KBM-7 (cell line): ENCODE measurements around the gene TNRC18.
"Not testable (repeated sequence)": the region's sequence is repeated elsewhere in the genome, so short reads cannot be mapped to it uniquely, and the experiment has no call there.

Experiments used
- DNase-seq: peaks from one replicate; pipeline ENCODE4 v3.0.0-alpha.2; 2015
- in situ Hi-C: fragments of 300-500 bp; cut with MboI; formaldehyde crosslinking; loops from 2 replicates; pipeline ENCODE4 v1.14.3; 2020; ENCODE audit warnings: low sequenced_read_pairs, low pct_unique_long_range_greater_than_20kb, mixed read lengths

TNRC18 gene

GRCh38 chr7:5423306-5423975, at the start of gene TNRC18:
TSS of gene TNRC18 (minus strand) at chr7:5423834. CDS start at chr7:5421246, 2,588 bp downstream.
- DNase-seq, result no peak

DNA sequence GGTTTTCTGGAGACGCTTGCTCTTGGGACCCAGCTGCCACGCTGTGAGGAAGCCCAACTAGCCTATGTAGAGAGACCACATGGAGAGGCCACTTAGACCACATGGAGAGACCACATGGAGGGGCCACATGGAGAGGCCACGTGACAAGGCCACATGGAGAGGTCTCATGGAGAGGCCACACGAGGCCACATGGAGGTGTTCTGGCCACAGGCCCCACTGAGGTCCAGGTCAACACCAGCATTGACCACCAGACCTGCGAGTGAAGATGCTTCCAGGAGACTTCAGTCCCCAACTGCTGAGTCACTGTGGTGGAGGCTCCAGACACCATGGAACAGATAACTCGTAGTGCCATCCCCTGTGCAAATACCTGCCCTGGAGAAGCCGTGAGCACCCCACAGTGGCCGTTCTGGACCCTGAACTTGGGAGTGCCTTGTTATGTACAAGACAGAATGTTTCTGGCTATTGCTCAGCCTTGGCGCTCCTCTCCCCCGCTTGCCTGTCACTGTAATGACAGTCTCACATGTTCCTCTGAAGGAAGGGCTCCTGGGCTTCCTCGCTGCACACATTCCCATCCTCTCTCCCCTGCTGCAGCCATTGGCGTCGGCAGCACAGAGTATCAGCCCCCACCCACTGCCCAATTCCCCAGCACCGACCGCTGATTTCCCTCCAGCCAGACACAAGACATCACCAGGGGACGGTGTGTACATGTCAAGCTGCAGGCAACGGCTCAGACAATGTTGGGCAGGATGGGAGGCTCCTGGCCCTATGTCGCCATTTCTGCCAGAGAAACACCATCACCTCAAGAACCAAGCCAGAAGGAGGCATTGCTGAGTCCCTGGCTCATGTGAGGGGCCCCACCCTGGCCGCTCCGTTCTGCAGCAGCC, 49.0 kb upstream of the TNRC18 start:
- in situ Hi-C loops, result no loop called here
- peak; percentile 81 for DNase-seq

More at GRCh38 chr7:5423306-5423975, at the start of gene TNRC18:
- in situ Hi-C loops, result no loop called here

DNA sequence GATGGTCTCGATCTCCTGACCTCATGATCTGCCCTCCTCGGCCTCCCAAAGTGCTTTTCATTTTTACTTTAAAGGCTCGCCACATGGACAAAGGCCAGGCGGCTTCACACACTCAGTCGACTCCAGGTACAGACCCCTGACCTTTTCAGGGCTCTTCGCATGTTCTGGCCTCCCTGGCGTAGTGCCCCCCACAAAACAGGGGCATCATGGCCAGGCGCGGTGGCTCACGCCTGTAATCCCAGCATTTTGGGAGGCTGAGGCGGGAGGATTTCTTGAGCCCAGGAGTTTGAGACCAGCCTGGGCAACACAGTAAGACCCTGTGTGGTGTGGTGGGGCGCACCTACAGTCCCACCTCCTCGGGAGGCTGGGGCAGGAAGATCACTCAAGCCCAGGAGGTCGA, 48.0 kb upstream of the TNRC18 start:
- DNase-seq, in situ Hi-C loops: not testable (repeated sequence)

GRCh38 chr7:5470816-5471215, 47.2 kb upstream of the TNRC18 start:
- no peak for DNase-seq
- in situ Hi-C loops, result no loop called here

- DNase-seq, result no peak
- in situ Hi-C loops, result no loop called here
Observed at GRCh38 chr7:5470167-5470532, 46.5 kb upstream of the TNRC18 start.

DNA sequence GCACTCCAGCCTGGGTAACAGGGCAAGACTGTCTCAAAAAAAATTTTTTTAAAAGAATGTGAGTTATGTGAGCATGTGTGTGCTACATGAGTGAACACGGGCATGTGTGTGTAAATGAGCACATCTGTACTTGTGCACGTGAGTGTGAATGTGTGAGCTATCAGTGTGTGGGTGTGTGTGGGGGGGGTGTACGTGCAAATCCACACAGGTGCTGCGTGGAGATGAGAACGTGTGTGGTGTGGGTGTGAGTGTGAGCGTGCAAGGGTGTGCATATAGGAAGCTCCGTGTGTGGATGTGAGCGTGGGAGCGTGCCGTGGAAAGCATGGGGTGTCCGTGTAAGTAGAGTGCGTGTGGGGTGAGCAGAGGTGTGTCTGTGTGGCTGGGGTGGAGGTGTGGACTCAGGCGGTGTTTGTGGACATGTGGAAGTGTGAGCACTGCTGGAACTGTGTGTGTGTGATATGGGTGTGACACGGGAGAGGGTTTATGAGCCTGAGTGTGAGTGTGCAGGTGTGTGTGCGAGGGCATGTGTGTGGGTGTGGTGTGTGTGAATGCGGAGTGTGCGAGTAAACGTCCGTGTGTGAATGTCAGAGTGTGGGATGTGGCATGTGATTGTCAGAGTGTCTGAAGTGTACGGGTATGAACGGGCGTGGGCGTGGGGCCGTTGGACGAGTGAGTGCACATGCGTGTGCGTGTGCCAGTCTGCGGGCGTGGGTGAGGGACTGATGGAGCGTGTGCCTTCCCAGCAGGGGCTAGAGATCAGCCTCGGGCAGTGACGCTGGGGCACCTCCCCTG, 45.9 kb upstream of the TNRC18 start:
- in situ Hi-C loops, result no loop called here
- DNase-seq, result no peak

GRCh38 chr7:5467645-5468044, 44.0 kb upstream of the TNRC18 start:
- in situ Hi-C loops, result no loop called here
- DNase-seq, result no peak

- no peak for DNase-seq
- in situ Hi-C loops, result no loop called here
Observed at GRCh38 chr7:5466551-5466950, 42.9 kb upstream of the TNRC18 start.

DNA sequence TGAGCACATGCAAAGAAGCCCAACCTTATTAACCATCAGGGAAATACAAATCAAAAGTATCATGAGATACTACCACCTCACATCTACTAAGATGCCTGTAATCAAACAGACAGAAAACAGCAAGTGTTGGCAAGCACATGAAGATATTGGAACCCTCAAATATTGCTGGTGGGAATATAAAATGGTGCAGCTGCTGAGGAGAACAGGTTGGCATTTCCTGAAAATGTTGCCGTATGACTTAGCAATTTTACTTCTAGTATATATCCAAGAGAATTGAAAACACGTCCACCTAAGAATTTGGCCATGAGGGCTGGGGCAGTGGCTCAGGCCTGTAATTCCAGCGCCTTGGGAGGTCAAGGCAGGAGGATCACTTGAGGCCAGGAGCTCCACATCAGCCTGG, 39.4 kb upstream of the TNRC18 start:
- in situ Hi-C loops, result no loop called here
- no peak for DNase-seq

DNA sequence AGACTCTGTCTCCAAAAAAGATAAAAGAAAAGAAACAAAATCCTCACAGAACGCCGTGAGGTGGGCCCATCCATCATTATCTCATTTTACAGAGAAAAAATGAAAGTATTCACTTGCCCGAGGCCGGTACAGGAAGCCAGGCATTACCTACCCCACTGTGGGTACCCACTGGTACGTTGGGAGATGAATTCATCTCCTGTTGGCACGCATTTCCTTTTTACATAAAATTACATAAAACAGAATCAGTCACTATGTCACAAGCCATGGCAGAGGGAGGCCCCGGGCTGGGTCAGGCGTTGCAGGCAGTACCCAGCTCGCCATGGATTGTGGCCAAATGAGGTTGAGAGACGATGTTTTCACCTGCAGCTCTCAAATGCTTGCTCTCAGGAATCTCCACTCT, 38.6 kb upstream of the TNRC18 start:
- in situ Hi-C loops, result no loop called here
- peak; percentile 54 for DNase-seq

GRCh38 chr7:5458921-5459480, 35.4 kb upstream of the TNRC18 start:
- in situ Hi-C loops, result no loop called here
- DNase-seq, result no peak

DNA sequence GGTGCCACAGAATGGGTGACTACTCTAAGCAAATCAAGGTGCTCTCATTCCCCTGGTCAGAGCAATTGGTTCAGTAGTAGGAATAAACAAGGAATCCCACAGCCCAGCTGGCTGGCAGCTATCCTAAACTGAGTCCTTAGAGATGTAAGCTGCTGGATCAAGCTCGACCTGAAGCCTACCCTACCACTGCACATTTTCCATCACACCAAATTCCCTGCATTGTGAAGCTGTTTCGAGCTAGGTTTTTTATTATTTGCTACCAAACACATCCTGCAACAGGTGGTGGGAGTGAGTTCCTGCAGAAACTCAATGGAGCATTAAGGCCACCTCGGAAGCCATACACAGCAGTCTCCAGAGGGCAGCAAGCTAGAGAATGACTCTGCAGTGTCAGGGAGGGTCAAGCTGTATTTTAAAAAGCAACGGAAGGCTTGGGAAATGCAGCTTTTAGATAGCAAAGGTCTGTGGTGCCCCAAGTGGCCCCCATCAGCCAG, 33.7 kb upstream of the TNRC18 start:
- in situ Hi-C loops, result no loop called here
- no peak for DNase-seq

- DNase-seq, result no peak
- in situ Hi-C loops, result no loop called here
Observed at GRCh38 chr7:5456409-5456808, 32.8 kb upstream of the TNRC18 start.

DNA sequence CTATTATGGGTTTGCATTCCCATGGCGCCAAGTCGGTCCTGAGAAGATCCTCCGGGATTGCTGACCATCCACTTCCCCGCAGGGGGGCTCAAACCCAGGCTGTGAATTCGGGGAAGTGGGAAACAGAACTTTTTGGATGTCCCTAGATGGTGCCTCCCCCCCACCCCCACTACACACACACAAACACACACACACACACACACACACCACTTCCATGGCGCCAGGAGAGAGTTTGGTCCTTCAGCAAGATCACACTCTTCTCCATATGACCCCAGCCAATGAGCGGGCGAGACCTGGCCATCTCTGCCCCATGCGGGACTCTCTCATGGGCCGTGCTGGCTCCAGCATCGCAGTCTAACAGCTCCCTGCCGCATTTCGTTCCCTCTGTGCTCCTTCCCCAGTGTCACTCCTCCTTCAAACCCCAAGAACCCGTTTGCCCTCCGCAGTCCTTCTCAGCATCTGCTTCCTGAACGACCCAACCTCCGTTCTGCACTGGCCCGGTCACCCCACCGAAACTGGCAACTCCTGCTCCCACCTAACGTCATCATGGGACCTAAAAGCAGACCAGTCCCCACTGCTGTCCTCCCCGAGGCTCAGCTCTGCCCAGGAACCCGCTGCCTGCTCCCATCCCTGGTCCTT, 32.1 kb upstream of the TNRC18 start:
- in situ Hi-C loops, result no loop called here
- DNase-seq, result no peak

- in situ Hi-C loops, result no loop called here
- DNase-seq, result no peak
Observed at GRCh38 chr7:5455175-5455574, 31.5 kb upstream of the TNRC18 start.

GRCh38 chr7:5454485-5454884, 30.9 kb upstream of the TNRC18 start:
- no peak for DNase-seq
- in situ Hi-C loops, result no loop called here

- in situ Hi-C loops, result no loop called here
- no peak for DNase-seq
Observed at GRCh38 chr7:5453566-5454075, 30.0 kb upstream of the TNRC18 start.

DNA sequence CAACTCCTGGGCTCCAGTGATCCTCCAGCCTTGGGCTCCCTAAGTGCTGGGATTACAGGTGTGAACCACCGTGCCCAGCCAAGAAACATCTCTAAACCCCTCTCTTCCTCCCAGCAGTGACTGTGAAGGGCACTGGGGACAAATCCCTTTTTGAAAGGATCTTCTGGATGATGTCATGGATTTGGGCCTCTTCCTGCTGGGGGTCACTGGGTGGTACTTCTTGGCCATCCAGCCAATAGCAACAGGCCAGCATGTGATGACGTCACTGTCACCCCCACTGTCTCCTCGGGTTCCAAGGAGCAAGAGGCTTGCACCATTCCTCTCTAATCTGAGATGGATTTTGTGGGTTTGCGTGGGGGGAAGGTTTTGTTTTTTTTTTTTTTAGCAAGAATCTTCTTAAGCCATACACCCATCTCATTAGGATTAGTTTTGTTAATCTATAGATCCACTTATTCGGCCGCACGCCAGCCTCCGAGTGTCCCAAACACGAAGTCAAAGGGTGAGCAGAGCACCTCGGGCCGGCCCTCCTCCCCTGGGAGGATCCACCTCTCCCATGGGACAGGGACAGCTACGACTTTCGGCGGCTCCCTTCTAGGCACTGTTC, 29.4 kb upstream of the TNRC18 start:
- in situ Hi-C loops, result no loop called here
- peak; percentile 55 for DNase-seq
